Measurements from ENCODE around the gene PADI2.

PADI2 gene

DNA sequence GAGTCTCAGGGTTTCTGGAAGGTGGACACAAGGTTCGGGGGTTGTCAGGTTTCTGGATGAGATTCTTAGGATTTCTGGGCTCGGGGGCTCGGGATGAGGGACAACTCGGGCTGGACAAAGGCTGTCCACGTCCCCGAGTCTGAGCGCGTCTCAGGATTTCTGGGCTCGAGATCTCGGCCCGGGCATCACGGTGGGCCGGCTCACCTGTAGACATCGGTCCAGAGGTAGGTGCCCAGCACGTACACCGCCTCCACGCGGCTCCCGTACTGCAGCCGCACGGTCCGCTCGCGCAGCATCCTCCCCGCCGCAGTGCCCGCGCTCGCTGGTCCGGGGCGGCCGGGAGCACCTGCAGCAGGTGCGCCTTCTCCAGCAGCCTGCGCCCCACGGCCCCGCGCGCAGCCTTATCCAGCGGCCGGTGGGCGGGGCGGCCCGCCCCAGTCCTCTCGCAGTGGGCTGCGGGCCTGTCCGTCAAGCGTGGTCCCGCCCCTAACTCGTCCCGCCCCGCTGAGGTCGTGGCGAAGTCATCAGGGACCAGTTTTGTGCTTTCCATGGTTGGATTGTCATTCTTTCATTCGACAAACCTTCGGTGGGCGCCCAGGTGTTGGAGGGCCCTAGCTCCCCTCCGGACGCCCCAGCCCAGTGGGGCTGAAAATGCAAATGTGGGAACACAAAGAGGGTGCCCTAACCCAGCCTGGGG is at the start of gene PADI2:
Gene PADI2, minus strand, starts transcription at position 376 of the 697 bp plus-strand sequence. Its CDS starts 80 bp downstream, at position 296.
- no peak for DNase-seq

GRCh38 chr1:17168091-17168876 is 49.0 kb upstream of the PADI2 start:
- no peak for DNase-seq

GRCh38 chr1:17167786-17168090 is 48.5 kb upstream of the PADI2 start:
- no peak for DNase-seq

DNA sequence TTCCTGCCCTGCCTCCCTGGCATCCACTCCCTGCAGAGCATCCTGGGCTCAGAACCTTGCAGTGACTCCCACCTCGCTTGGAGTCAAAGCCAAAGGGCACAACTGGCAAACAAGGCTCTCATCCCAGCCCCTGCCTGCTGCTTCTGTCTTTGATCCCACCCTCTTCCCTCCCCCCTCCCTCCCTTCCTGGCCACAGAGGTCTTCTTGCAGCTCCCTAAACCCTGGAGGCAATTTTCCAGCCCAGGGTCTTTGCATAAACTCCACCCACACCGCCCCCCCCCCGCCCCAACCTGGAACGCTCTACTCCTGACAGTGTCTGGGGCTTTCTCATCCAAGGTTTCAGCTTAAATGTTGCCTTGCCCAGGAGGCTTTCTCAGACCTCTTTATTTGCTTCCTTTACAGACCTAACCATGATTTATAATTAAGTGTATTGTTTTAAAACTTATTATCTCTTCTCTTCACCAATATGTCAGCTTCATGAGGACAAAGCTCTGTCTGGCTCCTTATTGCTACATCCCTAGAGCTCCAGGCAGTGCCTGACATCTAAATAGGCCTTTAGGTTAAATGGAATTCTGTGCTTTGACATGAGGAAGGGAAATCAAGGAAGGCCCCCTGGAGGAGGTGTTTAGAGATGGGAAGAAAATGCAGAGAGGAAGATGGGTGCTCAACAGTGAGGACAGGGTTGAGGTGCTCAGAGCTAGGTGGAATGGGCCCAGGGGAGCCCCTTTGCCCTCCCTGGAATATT is 48.0 kb upstream of the PADI2 start:
- DNase-seq: no peak

DNA sequence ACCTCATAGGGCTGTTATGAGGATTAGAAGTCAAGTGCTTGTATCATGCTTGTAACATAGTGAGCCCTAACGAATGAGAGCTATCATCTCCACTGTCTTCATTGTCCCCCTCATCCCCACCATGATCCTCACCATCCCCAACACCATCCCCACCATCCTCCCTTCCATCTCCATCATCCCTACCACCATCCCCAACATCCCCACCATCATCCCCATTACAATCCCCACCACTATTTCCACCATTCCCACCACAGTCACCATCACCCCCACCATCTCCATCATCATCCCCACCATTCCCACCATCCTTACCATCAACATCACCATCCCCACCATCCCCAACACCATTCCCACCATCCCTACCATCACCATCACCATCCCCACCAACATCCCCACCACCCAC is 46.6 kb upstream of the PADI2 start:
- no peak for DNase-seq

DNA sequence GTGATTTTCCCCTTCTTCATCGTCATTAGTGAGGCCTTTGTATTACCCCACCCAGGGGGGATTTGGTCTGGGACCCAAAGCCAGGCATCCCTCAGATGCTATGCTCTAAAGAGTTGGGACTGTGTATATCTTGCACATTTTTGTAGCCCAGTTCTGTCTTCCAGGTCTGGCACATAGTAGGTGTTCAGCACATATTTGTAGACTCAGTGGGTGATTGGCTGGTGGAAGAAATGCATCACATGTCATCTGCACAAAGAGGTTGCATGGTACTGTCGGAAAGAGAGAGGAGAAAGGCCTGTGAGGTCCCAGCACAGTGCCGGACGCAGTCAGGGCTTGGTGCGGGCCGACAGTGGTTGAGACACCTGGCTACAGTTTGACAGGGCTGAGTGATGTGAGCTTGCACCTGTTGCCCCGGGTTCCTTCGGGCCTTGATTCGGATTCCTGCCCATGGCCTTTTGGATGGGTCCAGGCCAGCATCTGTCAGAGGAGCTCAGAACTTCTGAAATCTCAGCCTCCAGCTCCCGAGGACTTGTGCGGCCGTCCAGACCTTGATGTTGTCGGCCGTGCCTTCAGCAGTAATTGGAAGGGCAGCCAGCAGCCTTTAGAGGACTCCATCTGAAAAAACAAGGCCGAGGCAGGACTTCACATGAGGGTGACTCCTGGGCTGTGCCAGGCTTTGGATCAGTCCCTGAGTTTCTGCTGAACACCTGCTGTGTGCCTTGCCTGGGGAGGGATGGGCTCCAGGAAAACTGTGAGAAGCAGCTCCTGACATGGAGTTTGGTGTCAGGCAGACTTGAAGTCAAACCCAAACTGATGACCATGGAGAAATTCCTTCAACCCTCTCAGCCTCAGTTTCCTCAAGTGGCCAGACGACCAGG is 44.8 kb upstream of the PADI2 start:
- DNase-seq: no peak

- DNase-seq: no peak
Observed at GRCh38 chr1:17163371-17163770, 44.1 kb upstream of the PADI2 start.

- DNase-seq: no peak
Observed at GRCh38 chr1:17162941-17163340, 43.7 kb upstream of the PADI2 start.

GRCh38 chr1:17161926-17162800 is 42.9 kb upstream of the PADI2 start:
- no peak for DNase-seq

- DNase-seq: no peak
Observed at GRCh38 chr1:17161137-17161740, 42.0 kb upstream of the PADI2 start.

DNA sequence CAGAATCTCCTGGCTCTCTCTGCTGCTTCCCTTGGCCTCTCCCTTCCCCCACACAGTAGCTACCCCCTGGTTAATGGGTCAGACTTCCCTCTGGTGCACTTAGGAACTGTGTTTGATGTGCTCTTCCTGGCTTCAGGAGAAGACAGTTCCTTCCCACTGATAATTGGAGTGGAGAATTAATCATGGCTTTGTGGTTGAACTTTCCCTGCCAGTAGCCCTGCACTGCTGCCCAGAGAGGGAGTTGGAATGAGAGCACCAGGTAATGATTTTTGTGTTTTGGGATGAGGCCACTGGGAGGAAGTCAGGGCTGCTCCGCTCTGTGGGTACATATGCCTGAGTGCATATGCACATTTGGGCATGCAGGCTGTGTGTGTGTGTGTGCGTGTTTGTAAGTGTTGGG is 39.7 kb upstream of the PADI2 start:
- no peak for DNase-seq

DNA sequence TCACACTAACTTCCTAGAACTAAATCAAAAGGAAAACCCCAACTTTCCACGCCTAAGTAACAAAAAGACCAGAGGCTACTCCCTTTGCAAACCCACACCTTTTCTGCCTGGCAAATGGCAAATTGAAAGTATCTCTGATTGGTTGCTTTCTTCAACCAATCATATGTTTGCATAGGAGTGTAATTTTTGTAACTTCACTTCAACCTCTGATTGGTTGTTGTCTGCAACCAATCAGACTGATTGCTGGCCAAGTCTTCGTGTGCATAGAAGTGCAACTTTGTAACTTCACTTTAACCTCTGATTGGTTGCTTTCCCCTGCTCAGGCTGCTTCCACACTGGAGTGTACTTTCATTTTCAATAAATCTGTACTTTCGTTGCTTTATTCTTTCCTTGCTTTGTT is 36.9 kb upstream of the PADI2 start:
- no peak for DNase-seq

- no peak for DNase-seq
Observed at GRCh38 chr1:17155257-17155920, 36.1 kb upstream of the PADI2 start.

DNA sequence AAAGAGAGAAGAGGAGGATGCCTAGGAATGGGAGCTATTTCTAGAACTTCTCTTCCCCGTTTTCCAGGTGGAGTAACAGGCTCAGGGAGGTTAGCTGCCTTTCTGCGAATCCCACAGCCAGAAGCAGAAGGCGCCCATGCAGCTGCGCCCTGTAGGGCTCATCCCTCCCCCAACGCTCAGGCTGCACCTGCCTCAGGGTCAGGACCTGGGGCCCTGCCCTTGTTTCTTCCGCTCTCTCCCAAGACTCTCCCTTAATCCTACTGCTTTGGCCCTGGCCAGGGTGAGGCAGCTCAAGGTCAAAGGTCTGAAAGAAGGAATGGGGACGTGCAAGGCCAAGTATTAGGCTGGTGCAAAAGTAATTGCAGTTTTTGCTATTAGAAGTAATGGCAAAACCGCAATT is 30.5 kb upstream of the PADI2 start:
- no peak for DNase-seq

DNA sequence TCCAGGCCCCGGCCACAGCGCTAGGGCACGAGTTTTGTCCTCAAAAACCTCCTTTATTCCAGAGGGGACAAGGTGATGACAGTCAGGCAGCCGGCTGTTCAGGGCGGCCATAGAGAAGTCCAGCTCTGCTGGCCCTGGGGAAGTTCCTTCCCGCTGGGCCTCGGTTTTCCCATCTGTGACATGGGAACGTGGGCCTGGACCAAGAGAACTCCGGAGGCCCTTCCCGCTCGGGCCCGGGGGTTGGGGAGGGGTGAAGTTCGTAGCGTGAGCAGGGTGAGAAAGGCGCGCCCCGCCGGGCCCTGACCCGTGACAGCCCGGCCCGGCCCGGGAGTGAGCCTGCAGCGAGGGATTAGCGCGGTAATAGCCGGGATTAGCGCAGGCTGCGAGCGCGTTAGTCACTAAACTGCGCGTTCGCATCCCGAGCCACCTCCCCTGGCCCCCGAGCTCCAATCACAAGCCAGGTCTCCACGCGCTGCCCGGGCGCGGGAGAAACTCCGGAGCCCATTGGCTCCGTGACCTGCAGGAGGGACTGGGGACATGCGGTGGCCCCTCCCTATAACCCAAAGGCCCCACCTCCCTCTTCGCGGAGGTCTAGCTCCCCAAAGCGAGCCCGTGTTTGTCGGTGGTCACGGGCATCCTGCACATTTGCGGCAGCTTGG is 29.8 kb upstream of the PADI2 start:
- no peak for DNase-seq

DNA sequence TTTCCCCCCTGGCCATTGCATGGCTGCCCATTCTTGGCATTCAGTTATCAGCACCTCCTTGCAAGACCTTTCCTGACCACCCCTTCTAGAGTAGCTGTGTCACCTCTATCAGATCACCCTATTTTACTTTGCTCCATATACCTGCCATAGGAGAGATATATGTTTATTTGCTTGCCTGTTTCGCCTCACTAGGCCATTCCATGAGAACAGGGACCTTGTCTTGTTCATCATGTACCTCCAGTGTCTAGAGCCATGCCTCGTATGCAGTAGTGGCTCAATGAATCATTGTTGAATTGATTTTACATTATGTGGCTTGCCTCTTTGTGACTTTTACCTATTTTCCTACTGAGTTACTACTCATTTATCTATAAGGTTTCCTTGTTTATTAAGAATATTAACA is 26.4 kb upstream of the PADI2 start:
- no peak for DNase-seq

GRCh38 chr1:17143760-17144159 is 24.5 kb upstream of the PADI2 start:
- no peak for DNase-seq

DNA sequence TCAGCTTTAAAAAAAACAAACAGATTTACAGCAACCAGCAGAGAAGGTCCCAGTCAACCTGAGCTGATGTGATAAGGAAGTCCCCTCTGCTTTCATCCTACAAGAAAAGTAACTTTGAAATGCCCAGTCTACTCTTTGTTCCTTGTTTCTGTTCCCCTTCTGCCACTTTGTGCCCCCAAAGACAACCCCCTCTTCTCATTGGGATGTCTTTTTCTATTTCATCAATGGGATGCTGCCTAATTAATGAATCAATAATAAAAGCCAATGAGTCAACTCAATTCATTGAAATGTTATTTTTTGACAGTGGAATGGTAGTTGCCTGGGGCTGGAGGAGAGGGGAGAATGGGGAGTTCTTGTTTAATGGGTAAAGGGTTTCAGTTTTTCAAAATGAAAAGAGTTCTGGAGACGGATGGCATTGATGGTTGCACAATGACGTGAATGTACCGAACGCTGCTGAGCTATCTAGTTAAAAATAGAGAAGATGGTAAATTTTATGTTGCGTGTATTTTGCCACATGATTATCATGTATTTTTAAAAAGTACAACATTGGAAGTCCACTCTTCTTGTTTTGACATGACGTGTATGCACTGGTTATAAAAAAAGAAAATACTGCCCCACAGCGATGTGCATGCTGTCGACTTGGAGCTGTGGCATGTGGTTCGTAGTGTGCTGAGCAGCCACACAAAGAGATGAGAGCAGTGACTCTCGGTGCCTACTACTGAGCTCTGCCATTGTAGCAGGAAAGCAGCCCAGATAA is 22.4 kb upstream of the PADI2 start:
- DNase-seq: no peak

GRCh38 chr1:17140279-17140678 is 21.0 kb upstream of the PADI2 start:
- DNase-seq: no peak

GRCh38 chr1:17139637-17140036 is 20.4 kb upstream of the PADI2 start:
- DNase-seq: no peak

Measured in DMS 273 treated with DMSO at 0.1 percent for 48 hours (cell line).